Measurements from ENCODE around the gene EIF3D.
"Not testable (repeated sequence)": the region's sequence is repeated elsewhere in the genome, so short reads cannot be mapped to it uniquely, and the experiment has no call there.

Gene EIF3D

GRCh38 chr22:36550701-36551495, 21.9 kb upstream of the EIF3D start:
- H3K4me3 ChIP-seq (ENCODE audit: low read depth, low read length) = no peak overlapping the region

GRCh38 chr22:36549033-36549432, 20.1 kb upstream of the EIF3D start:
- H3K4me3 ChIP-seq (ENCODE audit: low read depth, low read length) = no peak overlapping the region

GRCh38 chr22:36548606-36549005, 19.6 kb upstream of the EIF3D start:
- no peak overlapping the region for H3K4me3 ChIP-seq (ENCODE audit: low read depth, low read length)

- no peak overlapping the region for H3K4me3 ChIP-seq (ENCODE audit: low read depth, low read length)
These were observed 18.0 kb upstream of the EIF3D start for GRCh38 chr22:36546932-36547331.

GRCh38 chr22:36546092-36546804, 17.3 kb upstream of the EIF3D start:
- H3K4me3 ChIP-seq (ENCODE audit: low read depth, low read length) = no peak overlapping the region

- H3K4me3 ChIP-seq (ENCODE audit: low read depth, low read length) = no peak overlapping the region
These were observed 15.2 kb upstream of the EIF3D start for GRCh38 chr22:36544107-36544620.

- no peak overlapping the region for H3K4me3 ChIP-seq (ENCODE audit: low read depth, low read length)
These were observed 13.0 kb upstream of the EIF3D start for GRCh38 chr22:36541831-36542411.

- no peak overlapping the region for H3K4me3 ChIP-seq (ENCODE audit: low read depth, low read length)
These were observed 12.1 kb upstream of the EIF3D start for GRCh38 chr22:36540867-36541642.

- no peak overlapping the region for H3K4me3 ChIP-seq (ENCODE audit: low read depth, low read length)
These were observed 9.6 kb upstream of the EIF3D start for GRCh38 chr22:36538529-36538928.

GRCh38 chr22:36536717-36537116, 7.8 kb upstream of the EIF3D start:
- no peak overlapping the region for H3K4me3 ChIP-seq (ENCODE audit: low read depth, low read length)

GRCh38 chr22:36533320-36533719, 4.4 kb upstream of the EIF3D start:
- H3K4me3 ChIP-seq (ENCODE audit: low read depth, low read length) = not testable (repeated sequence)

GRCh38 chr22:36532466-36532865, 3.5 kb upstream of the EIF3D start:
- H3K4me3 ChIP-seq (ENCODE audit: low read depth, low read length) = no peak overlapping the region

- peak overlapping the region; percentile 51 for H3K4me3 ChIP-seq (ENCODE audit: low read depth, low read length)
These were observed 625 bp downstream of the EIF3D start for GRCh38 chr22:36528341-36528740.

GRCh38 chr22:36522662-36523061, 6.3 kb downstream of the EIF3D start:
- no peak overlapping the region for H3K4me3 ChIP-seq (ENCODE audit: low read depth, low read length)

- H3K4me3 ChIP-seq (ENCODE audit: low read depth, low read length) = no peak overlapping the region
These were observed 8.5 kb downstream of the EIF3D start for GRCh38 chr22:36520423-36520822.

- H3K4me3 ChIP-seq (ENCODE audit: low read depth, low read length) = not testable (repeated sequence)
These were observed 9.1 kb downstream of the EIF3D start for GRCh38 chr22:36519906-36520305.

- H3K4me3 ChIP-seq (ENCODE audit: low read depth, low read length) = no peak overlapping the region
These were observed 14.2 kb downstream of the EIF3D start for GRCh38 chr22:36514766-36515165.

- no peak overlapping the region for H3K4me3 ChIP-seq (ENCODE audit: low read depth, low read length)
These were observed 16.0 kb downstream of the EIF3D start for GRCh38 chr22:36512991-36513390.

GRCh38 chr22:36512333-36512732, 16.6 kb downstream of the EIF3D start:
- H3K4me3 ChIP-seq (ENCODE audit: low read depth, low read length) = no peak overlapping the region

- no peak overlapping the region for H3K4me3 ChIP-seq (ENCODE audit: low read depth, low read length)
These were observed 17.7 kb downstream of the EIF3D start for GRCh38 chr22:36510966-36511881.
